UCSD-AML1 (cell line): ENCODE data around the gene SDK1.
"Not testable (repeated sequence)": the region's sequence is repeated elsewhere in the genome, so short reads cannot be mapped to it uniquely, and the experiment has no call there.

Experiments used
- DNase-seq: peaks from one replicate; lab custom pipeline; 2025; ENCODE audit not compliant: unreplicated experiment; lab: John Stamatoyannopoulos, UW

Gene SDK1

DNA sequence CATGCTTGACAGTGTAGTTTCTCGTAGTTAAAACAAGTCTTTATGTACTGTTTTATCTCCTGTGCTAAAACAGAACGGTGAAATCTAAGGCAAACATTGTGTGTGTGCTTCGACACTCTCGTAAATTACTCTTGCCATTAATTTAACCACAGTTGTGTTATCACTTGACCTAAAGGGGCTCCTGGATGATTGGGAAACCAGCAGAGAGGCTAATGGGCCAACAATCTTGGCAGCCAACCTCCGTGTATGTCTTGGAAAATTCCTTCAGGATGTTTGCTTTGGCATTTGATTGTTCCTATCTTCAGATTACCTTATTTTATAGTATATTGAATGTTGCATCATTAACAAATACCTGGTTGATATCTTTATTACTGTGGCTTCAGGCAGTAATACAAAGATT lies 409.5 kb downstream of the SDK1 start:
- DNase-seq, result no peak

DNA sequence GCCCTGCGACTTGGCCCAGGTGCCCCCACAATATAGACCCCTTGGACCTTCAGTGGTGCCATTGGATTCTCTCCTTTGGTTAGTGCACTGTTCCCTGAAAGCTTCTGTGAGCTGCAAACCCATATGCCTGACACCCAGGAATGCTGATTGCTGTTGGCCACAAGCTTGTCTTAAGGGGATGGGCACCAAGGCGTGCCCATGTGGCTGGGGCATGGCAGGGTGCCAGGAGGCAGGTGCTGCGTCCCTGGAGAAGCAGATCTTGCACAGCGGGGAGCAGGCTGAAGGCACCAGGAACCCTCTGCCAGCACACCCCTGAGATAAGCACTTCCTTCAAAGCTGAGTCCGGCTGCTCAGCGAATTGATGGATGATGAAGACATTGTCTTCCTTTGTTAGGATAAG lies 411.8 kb downstream of the SDK1 start:
- no peak for DNase-seq

DNA sequence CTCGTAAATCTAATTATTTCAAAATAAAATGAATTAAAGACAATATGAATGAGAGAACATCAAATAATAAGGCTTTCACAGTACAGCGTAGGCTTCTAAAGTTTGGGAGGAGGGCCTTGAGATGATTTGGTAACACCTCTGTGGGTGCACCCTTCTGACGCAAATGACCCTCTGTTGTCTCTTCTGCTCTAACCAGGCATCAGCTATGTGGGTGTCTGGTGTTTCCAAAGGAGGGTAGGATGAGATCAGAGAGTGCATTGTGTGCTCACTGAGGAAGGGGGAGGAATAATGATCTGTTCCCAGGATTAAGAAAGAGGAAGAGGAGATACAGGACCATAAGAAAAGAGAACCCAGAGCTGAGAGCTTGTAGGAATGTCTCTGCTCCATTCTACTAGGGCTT lies 420.4 kb downstream of the SDK1 start:
- no peak for DNase-seq

DNA sequence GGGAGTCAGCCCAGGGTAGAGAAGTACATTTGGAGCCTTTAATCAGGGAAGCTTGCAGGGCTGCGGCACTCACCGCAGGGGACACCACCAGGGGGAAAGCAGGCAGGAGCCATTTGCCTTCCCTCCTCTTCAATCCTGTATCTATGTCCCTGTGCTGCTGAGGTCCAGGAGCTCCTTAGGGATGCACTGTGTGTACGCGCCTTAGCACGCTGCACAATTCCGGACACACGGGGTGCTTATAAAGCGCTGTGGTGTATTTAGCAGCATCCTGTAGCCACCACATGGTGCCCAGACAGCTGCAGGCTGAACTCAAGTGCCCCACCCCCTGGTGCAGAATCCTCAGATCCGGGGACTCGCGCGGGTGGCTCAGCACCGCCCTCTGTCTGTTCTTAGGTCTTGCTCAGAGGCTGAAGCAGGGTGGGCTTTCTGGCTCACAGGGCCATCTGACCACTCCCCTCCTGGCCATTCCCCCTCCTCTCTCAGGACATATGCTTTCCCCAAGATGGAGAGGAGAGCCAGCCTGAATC lies 421.4 kb downstream of the SDK1 start:
- DNase-seq, result no peak

DNA sequence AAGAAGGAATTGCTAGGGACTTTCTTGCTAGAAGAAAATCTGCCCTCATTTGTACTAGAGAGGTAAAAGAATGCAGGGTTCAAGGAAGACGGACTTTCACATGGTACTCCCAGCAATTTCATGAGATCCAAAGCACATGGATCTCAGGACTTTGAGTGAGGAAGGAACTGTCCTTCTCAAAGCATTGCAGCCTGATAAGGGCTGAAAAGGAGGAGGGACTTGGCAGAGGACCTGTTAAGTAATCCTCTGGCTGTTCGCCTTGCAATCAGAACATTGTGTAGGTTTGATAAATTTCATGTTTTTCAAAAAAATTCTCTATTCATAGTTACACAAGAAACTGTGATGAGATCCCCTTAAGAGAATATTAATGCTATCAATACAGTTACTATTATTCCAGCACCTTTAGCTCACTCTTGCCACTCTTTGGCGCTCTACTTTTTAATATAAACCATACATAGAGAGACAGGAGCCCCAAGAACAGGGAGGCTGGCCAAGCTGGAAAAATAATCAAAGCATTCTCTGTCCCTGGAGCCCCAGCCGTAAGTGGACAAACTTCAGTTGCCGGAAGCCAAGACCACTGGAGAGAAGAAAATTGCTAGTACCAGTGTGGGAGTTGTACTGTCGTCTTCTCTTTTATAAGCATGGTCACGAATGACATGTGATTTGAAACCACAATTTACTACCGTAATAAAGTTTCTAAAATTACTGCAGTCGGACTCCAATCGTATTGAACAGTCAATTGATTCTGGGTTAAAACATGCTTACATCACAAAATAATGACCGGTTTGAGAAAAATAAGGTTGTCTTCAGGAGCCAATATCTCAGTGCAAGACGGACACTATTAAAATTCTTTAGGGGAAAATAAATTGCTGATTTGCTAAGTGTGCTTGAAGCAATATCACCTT lies 424.4 kb downstream of the SDK1 start:
- no peak for DNase-seq

DNA sequence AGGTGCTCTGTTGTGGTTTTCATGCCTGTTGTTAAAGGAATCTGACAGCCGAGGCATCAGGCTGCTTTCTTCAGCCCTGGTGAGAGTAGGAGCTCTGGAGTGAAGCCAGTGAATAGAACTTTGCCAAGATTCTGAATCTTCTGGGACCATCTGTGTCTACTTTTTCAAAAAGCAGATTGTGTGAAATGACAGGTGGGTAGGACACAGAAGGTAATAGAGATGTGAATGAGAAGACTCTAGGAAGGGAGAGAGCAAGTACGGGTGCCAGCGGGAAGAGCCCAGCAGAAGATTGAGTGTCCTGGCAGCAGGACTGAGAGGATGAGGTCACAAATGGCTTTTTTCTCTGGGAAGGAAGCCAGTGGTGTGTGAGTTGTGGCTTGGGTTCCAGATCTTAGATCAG lies 429.2 kb downstream of the SDK1 start:
- DNase-seq, result no peak

DNA sequence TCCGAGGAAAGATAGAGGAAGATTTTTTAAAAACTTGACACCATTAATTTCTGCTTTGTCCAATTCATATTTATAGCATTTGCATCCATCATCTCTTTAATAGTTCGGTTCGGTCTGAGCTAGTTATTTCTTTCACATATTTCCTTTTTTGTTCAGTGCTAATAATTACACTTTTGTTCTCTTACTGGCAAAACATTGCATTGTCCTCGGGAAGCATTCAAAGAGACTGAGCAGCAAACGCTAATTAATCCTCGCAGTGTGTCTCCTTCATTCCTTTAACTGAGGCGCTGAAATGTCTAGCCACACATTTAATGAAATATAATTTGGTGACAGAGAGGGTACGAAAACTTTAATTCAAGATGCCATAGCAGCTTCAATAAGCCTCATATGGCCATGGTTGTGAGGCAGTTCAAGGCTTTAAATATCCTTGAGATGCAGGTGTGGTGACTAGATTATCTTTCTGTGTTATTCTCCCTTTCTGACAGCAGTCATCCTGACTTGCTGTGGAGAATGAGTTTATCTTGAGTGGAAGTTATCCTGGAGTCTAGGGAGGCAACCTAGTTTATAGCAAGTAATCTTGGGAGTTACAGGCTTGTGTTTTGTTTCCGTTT lies 431.4 kb downstream of the SDK1 start:
- no peak for DNase-seq

DNA sequence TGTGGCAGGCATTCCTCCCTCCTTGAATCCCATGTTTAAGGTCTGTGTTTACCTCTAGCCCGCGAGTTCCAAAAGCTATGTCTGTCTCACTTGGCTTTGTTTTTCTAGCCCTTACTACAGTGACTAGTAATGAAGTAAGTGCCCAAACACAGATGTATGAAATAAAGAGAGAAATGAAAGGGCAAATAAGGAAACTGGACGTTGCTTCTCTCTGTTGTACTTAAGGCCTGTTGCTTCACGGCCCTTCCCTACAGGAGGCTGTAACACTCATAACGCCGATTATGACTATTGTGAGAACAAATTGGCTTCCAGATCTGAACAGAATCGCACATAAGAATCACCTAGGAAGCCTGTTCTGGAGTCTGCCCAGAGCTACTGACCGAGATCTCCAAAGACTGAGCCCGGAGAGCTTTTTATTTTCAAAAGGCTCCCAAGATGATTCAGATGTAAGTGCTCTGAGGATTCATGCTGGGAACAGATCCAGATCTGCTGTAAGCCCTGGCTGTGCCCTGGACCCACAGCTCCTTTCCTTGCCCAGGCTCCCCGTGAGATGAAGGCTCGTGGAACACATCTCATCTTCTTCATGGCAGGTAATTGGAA lies 432.6 kb downstream of the SDK1 start:
- no peak for DNase-seq

DNA sequence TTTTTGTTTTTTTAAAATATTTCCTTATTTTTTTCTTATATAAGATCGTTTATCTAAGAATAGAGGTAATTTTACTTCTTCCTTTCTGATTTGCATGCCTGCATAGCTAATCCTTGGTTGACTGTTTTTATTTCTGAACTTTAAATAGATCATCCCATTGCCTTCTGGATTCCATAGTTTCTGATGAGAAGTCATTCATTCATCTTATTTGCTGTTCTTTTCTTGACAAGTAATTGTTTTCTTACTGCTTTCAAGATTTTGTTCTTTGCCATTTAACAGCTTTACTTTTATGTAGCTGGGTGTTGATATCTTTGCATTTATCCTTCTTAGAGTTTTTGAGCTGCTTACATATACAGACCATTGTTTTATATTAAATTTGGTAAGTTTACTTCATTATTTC lies 437.9 kb downstream of the SDK1 start:
- DNase-seq, result no peak

DNA sequence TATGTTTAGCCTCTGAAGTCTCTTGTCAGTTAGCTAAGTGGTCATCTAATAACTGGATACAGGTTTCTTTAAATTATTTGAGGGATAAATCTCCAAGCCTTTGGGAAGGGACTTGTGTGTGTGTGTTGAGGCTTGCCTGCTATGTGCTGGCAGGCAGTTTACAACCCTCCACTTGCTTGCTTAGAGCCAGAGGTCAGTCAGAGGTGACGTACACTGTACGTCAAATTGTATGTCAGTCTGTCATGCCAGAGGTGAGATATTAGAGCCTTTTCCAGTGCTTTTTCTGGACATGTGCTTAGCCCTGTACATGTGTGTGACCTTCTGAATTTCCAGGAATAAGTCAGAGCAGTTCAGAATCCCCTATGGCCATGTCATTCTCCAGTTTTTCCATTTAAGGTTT lies 438.9 kb downstream of the SDK1 start:
- no peak for DNase-seq

DNA sequence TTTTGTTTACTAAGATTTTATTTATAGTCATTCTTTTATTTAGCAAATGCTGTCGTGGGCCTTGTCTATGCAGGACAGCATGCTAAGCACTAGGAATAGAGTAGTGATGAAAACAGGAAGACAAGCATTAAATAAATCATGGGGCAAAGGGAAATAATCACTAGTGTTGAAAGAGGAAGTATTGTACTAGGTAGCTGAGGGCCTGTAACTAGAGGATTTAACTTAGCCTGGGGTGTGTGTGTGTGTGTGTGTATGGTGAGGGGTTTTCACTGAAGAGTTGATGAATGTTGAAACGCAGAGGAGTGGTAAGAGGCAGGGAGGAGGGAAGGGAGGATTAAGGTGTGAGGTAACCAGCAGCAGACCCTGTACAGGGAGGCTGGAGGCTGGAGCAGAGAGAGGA lies 446.4 kb downstream of the SDK1 start:
- no peak for DNase-seq

DNA sequence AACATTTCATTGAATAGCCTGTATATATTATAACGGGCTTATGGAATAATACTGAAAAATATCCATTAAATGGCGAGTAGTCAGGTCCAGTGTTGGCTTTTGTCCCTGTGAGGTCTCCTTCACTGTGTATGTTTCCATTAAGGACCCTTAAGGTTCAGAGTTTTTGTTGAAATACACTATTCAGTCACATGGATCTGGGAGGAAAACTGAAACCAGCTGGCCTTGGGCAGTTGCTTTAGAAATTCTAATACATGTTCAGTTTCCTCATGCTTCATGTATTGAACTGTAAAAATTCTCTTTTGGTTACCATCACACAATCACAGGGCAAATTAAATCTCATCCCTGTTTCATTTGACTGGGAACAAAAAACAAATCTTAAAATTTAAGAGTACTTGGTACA lies 447.3 kb downstream of the SDK1 start:
- no peak for DNase-seq

DNA sequence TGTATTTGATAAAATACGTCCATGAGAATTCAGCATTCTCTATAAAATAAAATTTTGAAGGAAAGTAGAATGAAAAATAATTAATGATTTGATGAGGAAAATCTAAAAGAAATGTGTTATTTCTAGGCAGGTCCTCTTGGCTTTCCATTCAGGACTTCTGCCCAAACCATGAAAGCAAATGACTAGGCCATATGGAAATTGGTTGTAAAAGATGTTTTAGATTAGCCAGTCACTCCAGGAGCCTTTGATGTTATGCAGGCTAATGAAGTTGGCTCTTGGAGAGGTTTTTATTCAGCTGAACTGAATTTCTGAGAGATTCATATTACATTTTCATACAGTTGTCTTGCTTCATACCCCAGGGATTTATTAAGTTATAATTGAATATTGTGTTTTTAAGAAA lies 452.8 kb downstream of the SDK1 start:
- no peak for DNase-seq

DNA sequence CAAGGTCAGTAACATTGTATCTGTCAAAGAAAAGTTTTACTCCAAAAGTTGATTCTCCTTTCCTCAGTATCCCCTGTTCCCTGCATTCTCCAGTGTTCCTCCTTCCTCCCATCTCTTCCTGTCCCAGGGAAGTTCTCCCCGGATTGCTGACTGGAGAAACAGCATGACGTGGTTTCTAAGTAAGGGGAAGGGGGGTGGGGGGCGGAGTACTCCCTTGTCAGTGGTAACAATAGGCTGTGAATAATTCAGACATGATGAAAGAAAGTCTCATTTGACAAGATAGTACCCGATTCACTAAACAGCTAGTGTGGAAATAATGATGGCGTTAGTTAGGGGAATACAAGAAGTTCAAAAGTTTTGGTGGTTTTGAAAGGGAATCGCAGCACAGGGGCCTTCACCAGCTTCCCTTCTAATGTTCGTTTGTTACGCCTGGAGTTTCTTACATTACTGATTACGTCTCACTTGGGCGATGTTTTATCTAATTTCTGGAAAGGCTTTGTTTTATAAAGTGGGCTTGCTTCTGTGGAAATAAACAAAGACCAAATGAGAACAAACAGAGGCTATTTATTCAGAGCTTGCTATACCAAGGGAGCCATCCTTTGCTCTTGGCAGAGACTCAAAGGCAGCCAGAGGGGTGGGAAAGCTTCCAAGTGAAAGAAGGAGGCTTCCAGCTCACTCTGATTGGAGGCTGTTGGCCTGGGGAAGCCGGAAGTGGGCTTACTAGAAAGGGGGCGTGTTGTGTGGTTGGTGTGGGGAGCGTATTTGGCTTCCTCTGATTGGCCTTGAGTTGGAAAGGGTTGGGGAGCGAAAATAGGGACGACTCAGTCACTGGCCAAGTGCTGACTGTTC lies 453.7 kb downstream of the SDK1 start:
- no peak for DNase-seq

DNA sequence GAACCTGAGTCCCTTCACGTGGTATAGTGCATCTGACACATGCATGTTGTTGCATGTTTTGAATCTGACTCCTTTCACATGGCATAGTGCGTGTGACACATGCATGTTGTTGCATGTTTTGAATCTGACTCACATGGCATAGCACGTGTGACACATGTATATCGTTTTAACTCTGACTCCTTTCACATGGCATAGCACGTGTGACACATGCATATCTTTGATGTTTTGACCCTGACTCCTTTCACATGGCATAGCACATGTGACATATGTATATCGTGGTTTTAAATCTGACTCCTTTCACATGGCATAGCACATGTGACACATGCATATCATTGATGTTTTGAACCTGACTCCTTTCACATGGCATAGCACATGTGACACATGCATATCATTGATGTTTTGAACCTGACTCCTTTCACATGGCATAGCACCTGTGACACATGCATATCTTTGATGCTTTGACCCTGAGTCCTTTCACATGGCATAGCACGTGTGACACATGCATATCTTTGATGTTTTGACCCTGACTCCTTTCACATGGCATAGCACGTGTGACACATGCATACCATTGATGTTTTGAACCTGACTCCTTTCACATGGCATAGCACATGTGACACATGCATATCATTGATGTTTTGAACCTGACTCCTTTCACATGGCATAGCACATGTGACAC lies 454.9 kb downstream of the SDK1 start:
- not testable (repeated sequence) for DNase-seq

DNA sequence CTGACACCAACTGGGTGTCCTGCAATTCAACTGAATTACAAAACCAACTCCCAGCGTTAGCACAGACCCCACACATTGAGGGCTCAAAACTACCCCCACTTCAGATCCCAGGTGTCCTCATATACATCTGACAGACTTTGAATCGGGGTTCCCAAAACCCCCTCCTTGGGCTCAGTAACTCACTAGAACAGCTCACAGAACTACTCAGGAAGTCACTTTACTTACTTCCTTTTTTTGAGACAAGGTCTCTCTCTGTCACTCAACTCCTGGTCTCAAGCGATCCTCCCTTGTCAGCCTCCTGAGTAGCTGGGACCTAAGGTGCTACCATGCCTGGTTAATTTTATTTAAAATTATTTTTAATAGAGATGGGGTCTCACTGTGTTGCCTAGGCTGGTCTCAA lies 456.0 kb downstream of the SDK1 start:
- no peak for DNase-seq

DNA sequence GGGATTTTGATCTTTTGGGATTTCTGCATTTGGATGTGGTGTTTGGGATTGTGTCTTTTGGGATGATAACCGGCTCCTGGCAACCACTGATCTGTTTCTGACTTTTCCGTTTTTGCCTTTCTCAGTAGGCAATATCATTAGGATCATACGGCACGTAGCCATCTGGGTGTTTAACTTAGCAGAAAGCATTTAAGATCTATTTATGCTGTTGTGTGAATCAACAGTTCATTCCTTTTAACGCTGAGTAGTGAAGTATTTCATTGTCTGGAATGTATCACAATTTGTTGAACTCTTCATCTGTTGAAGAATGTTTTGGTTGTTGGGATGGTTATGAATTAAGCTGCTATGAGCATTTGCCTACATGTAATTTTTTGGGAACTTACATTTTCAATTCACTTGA lies 459.6 kb downstream of the SDK1 start:
- no peak for DNase-seq

DNA sequence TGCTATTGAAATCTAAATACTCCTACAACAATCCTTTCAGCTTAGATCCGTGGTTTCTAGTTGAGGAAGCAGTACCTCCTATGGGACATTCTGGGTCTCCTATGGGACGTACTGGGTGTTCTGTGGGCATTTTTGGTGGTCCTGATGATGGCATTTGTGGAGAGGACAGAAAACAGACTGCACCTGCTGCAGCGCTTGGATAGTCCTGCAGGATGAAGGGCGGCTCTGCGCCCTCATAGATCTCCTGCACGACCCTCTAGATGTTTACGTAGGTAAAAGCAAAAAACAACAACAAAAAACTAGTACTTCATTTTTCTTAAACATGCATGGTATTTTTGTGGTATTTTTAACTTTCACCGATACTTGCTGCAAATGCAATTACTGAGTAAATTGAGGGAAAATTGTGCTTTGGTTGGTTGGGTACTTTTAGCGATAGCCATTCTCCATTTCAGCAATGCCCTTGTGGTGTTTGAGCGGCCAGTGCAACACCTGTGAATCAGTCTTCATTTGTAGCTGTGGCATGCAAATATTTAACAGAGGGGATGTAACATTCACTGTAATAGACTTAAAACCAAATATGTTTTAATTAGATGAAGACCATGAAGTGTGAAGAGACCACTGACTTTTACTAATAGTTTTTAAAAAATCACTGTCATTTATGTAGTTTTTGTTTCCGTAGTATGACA lies 461.2 kb downstream of the SDK1 start:
- DNase-seq, result no peak

DNA sequence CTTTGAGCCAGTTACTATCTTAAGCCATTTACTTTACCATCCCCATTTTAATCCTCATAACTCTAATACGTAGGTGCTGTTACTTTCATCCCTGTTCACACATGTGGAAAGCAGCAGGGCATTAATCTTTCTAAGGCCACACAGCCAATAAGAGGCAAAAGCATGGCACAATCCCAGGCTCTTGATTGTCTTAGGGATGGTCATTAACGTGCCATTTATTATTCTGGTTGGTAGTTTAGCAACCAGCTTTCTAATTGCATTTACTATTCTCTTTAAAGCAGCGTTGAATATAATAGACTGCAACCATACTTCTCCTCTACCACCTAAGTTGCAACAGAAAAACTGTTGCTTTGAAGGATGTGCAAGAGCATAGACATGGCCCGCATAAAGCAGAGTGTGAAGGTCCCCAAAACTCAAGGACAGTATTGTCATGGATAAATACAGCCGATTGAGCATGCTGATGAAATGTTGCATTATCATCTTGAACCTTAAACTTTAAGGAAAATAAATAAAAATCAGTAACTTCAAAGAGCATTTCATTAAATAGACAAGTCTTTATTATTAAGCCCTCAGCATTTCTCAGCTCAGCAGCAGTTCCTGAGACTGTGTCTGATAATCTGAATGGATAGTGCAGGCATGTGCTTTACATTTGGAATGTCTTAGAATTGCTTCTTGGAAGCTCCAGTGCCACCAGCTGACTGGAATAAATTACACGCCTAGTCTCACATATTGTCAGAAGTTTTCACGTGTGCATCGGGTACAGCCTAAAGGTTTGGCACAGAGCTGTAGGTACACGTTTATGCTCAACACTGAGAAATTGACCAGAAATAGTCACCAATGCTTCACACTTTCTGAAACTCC lies 467.1 kb downstream of the SDK1 start:
- DNase-seq, result no peak
